ENCODE results near the gene SERPINB3.

- TF ChIP-seq CTCF (conservative IDR thresholded peaks at IDR 0.05; ENCODE audit: low read depth, low read length), result no peak
- TF ChIP-seq EZH2 (IDR thresholded peaks at IDR 0.05; ENCODE audit: borderline replicate concordance, low read depth, low read length, poor library complexity, severe bottlenecking), result no peak
Observed at GRCh38 chr18:63689064-63689463, 27.4 kb upstream of the SERPINB3 start.
